ENCODE results near the gene RAP1GDS1. TPM values are rescaled to one million over a fixed set of nuclear protein-coding genes. Genes with fewer than 3 reads are reported as not detected.
"Not testable (repeated sequence)": the region's sequence is repeated elsewhere in the genome, so short reads cannot be mapped to it uniquely, and the experiment has no call there.

The RAP1GDS1 gene
- total and polyA plus RNA-seq, 7 donors, result 5.6 to 12.4 (median 9.9) TPM

DNA sequence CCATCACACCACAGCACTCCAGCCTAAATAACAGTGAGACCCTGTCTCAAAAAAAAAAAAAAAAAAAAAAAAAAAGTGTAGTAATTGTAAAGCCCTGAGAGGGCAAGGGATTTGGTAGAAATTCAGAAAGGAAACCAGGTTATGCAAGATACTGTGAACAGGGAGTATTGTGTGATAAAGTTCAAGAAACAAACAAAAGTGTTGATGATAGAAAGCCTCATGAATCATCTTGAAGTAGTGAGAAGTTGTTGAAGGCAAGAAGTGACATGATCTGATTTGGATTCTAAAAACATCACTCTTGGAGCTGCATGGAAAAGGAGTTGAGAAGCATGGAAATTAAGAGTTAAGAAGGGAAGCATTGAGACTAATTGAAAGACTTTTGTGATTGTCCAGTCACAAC, 102.2 kb downstream of the RAP1GDS1 start:
- Histone ChIP-seq H3K36me3 (ENCODE audit: insufficient read depth in 1 of 2, low read depth in 1 of 2) (no peaks in the 10 kb centered on the region), H3K27ac (no peak overlapping the region), H3K27me3 (ENCODE audit: insufficient read depth in 3 of 3, low read length in 2 of 3) (no peaks in the 10 kb centered on the region), H3K4me3 (no peak overlapping the region), H3K9me3 (no peaks in the 10 kb centered on the region), H3K4me1 (no peaks in the 10 kb centered on the region)
- DNase-seq (no peak), ATAC-seq (no peak)
- intact Hi-C loops (cut with DNase I), result no loop called here
- TF ChIP-seq, protein P1, sequence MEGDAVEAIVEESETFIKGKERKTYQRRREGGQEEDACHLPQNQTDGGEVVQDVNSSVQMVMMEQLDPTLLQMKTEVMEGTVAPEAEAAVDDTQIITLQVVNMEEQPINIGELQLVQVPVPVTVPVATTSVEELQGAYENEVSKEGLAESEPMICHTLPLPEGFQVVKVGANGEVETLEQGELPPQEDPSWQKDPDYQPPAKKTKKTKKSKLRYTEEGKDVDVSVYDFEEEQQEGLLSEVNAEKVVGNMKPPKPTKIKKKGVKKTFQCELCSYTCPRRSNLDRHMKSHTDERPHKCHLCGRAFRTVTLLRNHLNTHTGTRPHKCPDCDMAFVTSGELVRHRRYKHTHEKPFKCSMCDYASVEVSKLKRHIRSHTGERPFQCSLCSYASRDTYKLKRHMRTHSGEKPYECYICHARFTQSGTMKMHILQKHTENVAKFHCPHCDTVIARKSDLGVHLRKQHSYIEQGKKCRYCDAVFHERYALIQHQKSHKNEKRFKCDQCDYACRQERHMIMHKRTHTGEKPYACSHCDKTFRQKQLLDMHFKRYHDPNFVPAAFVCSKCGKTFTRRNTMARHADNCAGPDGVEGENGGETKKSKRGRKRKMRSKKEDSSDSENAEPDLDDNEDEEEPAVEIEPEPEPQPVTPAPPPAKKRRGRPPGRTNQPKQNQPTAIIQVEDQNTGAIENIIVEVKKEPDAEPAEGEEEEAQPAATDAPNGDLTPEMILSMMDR (IDR thresholded peaks at IDR 0.05), result no peak

DNA sequence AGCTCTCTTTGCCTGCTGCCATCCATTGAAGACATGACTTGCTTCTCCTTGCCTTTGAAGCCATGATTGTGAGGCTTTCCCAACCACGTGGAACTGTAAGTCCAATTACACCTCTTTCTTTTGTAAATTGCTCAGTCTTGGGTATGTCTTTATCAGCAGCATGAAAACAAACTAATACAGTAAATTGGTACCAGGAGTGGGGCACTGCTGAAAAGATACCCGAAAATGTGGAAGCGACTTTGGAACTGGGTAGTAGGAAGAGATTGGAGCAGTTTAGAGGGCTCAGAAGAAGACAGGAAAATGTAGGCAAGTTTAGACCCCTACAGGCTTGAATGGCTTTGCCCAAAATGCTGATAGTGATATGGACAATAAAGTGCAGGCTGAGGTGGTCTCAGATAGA, 105.1 kb downstream of the RAP1GDS1 start:
- H3K4me1 ChIP-seq; ATAC-seq; H3K4me3 ChIP-seq; H3K27ac ChIP-seq; H3K9me3 ChIP-seq; intact Hi-C loops (cut with DNase I); H3K27me3 ChIP-seq (ENCODE audit: insufficient read depth in 3 of 3, low read length in 2 of 3); H3K36me3 ChIP-seq (ENCODE audit: insufficient read depth in 1 of 2, low read depth in 1 of 2); DNase-seq: not testable (repeated sequence)
- WGBS, 3 donors, result 94 to 99% (median 98%) methylated on average over 3 of the region's 3 CpGs

DNA sequence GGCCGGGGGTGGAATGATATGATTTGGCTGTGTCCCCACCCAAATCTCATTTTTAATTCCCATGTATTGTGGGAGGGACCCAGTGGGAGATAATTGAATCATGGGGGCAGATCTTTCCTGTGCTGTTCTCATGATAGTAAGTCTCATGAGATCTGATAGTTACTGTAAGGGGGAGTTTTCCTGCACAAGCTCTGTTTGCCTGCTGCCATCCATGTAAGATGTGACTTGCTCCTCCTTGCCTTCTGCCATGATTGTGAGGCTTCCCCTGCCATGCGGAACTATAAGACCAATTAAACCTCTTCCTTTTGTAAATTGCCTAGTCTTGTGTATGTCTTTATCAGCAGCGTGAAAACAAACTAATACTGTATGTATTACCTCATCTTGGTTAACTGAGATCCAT, 106.8 kb downstream of the RAP1GDS1 start:
- intact Hi-C loops (cut with DNase I); DNase-seq; H3K9me3 ChIP-seq: not testable (repeated sequence)

DNA sequence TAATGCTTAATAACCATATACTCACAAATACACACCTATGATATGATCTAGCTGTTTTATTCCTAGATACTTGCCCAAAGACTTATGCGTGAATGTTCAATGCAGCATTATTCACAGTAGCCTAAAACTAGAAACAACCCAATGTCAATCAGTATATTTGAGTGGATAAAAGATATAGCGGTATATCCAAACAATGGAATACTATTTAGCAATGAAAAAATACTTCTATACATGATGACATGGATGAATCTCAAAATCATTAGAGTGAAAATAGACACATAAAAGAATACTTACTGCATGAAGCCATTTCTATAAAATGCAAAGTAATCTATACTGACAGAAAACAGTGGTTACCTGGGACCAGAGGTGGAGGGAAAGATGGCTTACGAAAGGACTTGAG, 108.1 kb downstream of the RAP1GDS1 start:
- ATAC-seq, result no peak

More for the DNA sequence above, 106.8 kb downstream of the RAP1GDS1 start:
- H3K4me1 ChIP-seq; H3K27me3 ChIP-seq (ENCODE audit: insufficient read depth in 3 of 3, low read length in 2 of 3); H3K4me3 ChIP-seq; ATAC-seq; H3K36me3 ChIP-seq (ENCODE audit: insufficient read depth in 1 of 2, low read depth in 1 of 2); H3K27ac ChIP-seq: not testable (repeated sequence)
- 95 to 99% (median 97%) methylated on average over 3 of the region's 3 CpGs for WGBS, 3 donors

DNA sequence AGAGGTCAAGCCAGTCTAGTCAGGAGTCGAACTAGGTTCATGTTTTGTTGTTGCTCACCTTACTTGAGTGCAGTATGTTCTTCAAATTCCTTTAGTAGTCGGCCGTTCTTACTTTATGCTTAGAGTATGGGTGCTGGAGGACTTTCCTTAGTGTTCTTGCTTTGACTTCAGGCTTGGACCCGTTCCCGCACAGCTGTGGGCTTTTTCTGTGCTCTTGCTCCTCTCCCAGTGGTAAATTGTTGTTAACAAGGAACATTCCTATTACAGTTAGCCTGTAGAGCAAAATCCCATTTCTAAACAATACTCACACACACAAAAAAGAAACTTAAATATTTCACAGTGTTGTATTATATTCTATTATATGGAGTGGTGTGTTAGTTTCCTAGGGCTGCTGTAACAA, 113.5 kb downstream of the RAP1GDS1 start:
- Histone ChIP-seq H3K4me1 (no peaks in the 10 kb centered on the region), H3K27me3 (ENCODE audit: insufficient read depth in 3 of 3, low read length in 2 of 3) (no peaks in the 10 kb centered on the region), H3K36me3 (ENCODE audit: insufficient read depth in 1 of 2, low read depth in 1 of 2) (no peaks in the 10 kb centered on the region), H3K27ac (no peak overlapping the region), H3K4me3 (no peak overlapping the region), H3K9me3 (no peaks in the 10 kb centered on the region)
- WGBS, 3 donors, result 31 to 47% (median 32%) methylated on average over 5 of the region's 5 CpGs
- TF ChIP-seq, protein P1 (IDR thresholded peaks at IDR 0.05), result no peak
- DNase-seq (peak in 1 of 2 donors; percentile 43), ATAC-seq (no peak)
- intact Hi-C loops (cut with DNase I), result no loop called here

More for the DNA sequence above, 108.1 kb downstream of the RAP1GDS1 start:
- Histone ChIP-seq H3K4me3 (no peak overlapping the region), H3K27me3 (ENCODE audit: insufficient read depth in 3 of 3, low read length in 2 of 3) (no peaks in the 10 kb centered on the region), H3K4me1 (no peaks in the 10 kb centered on the region), H3K27ac (no peak overlapping the region), H3K36me3 (ENCODE audit: insufficient read depth in 1 of 2, low read depth in 1 of 2) (no peaks in the 10 kb centered on the region), H3K9me3 (peaks cover 8% of the 10 kb centered on the region)
- WGBS, 3 donors, result 98 to 99% (median 99%) methylated on average over 3 of the region's 3 CpGs
- TF ChIP-seq, protein P1 (IDR thresholded peaks at IDR 0.05), result no peak
- intact Hi-C loops (cut with DNase I), result no loop called here
- no peak for DNase-seq

DNA sequence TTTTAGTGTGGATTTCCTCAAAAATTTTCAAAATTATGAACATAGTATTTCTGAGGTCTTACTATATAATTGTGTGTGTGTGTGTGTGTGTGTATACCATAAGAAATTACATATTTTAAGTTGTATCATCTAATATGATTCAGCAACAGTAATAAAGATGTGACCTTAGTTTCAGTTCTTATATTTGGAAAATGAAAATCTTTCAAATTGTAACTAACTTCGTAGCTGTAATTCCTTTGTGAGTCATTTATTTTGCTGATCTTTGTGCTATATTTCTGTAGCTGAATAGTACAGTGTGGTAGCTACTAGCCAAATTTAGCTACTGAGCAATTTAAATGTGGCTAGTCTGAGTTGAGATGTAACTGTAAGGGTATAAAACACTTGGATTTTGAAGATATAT, 116.4 kb downstream of the RAP1GDS1 start:
- TF ChIP-seq, protein P1 (IDR thresholded peaks at IDR 0.05), result no peak
- Histone ChIP-seq H3K27me3 (ENCODE audit: insufficient read depth in 3 of 3, low read length in 2 of 3) (no peaks in the 10 kb centered on the region), H3K9me3 (no peaks in the 10 kb centered on the region), H3K27ac (no peak overlapping the region), H3K4me1 (no peaks in the 10 kb centered on the region), H3K4me3 (no peak overlapping the region), H3K36me3 (ENCODE audit: insufficient read depth in 1 of 2, low read depth in 1 of 2) (no peaks in the 10 kb centered on the region)
- no peak for ATAC-seq
- intact Hi-C loops (cut with DNase I), result no loop called here
- 29 to 55% (median 35%) methylated on average over 1 of the region's 1 CpG for WGBS, 3 donors
- DNase-seq, result no peak
